Left ventricle myocardium superior (tissue), 1 donor: ENCODE data around the gene OR13A1. TPM values are rescaled to one million over a fixed set of nuclear protein-coding genes. Genes with fewer than 3 reads are reported as not detected.
"Not testable (repeated sequence)": the region's sequence is repeated elsewhere in the genome, so short reads cannot be mapped to it uniquely, and the experiment has no call there.

Experiments
- ATAC-seq: fragments of 200-7000 bp; cut with Tn5 transposase; one replicate; pipeline ENCODE4 v1.9.1; 2020; ENCODE audit warnings: mild to moderate bottlenecking, moderate library complexity
- DNase-seq: peaks from one replicate; pipeline ENCODE4 v3.0.0-alpha.2; 2020
- intact Hi-C: fragments of 100-400 bp; cut with micrococcal nuclease; formaldehyde crosslinking; loops from one replicate; pipeline ENCODE4 v1.11.0; 2022
- long read RNA-seq: library from polyadenylated mRNA; unstranded; transcript quantifications from one replicate; pipeline ENCODE4 v2.0.0, GENCODE V29; 2021
- total RNA-seq: library from RNA; stranded (reverse); fragmentation: NEBNext Ultra II Directional; extraction: Animal tissue kit (Norgen Biotek cat#: 25700); gene quantifications from one replicate; pipeline ENCODE4 v1.2.1, GENCODE V29; 2021
- donor health status: DM: no; HTN: yes; CAD: no; lungs with severe emphysema.

The OR13A1 gene, protein sequence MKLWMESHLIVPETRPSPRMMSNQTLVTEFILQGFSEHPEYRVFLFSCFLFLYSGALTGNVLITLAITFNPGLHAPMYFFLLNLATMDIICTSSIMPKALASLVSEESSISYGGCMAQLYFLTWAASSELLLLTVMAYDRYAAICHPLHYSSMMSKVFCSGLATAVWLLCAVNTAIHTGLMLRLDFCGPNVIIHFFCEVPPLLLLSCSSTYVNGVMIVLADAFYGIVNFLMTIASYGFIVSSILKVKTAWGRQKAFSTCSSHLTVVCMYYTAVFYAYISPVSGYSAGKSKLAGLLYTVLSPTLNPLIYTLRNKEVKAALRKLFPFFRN
- total RNA-seq = not detected
- long read RNA-seq, partial matches to known transcripts = 0 of 1 reads
- long read RNA-seq, other reads (novel, unspliced or antisense) = 1 of 1 reads

DNA sequence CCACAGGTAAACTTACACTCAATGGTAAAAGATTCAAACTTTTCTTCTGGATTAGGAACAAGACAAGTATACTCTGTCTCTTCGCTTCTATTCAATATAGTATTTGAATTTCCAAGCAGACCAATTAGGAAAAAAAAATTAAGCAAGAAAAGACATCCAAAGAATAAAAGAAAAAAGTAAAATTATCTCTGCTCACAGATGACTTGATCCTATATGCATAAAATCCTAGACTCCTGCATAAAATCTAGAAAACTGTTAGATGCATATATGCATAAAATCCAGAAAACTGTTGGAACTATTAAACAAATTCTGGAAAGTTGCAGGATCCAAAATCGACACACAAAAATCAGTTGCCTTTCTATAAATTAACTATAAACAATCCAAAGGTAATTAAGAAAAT lies at the start of gene OR13A1:
OR13A1 (minus strand) TSS at position 101 of the 400 bp plus-strand sequence. CDS start 11,186 bp downstream, outside the sequence.
- ATAC-seq = no peak
- intact Hi-C loops = no loop called here
- DNase-seq = no peak

DNA sequence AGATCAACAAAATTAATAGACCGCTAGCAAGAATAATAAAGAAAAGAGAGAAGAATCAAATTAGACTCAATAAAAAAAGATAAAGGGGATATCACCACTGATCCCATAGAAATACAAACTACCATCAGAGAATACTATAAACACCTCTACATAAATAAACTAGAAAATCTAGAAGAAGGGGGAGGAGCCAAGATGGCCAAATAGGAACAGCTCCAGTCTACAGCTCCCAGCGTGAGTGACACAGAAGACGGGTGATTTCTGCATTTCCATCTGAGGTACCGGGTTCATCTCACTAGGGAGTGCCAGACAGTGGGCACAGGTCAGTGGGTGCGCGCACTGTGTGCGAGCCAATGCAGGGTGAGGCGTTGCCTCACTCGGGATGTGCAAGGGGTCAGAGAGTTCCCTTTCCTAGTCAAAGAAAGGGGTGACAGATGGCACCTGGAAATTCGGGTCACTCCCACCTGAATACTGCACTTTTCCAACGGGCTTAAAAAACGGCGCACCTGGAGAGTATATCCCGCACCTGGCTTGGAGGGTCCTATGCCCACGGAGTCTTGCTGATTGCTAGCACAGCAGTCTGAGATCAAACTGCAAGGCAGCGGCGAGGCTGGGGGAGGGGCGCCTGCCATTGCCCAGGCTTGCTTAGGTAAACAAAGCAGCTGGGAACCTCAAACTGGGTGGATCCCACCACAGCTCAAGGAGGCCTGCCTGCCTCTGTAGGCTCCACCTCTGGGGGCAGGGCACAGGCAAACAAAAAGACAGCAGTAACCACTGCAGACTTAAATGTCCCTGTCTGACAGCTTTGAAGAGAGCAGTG lies 46.8 kb upstream of the OR13A1 start:
- DNase-seq, intact Hi-C loops, ATAC-seq: not testable (repeated sequence)

DNA sequence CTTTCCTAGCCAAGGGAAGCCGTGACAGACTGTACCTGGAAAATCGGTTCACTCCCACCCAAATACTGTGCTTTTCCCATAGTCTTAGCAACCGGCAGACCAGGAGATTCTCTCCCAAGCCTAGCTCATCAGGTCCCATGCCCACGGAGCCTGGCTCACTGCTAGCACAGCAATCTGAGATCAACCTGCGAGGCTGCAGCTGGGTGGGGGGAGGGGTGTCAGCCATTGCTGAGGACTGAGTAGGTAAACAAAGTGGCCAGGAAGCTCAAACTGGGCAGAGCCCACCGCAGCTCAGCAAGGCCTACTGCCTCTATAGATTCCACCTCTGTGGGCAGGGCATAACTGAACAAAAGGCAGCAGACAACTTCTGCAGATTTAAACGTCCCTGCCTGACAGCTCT lies 43.6 kb upstream of the OR13A1 start:
- ATAC-seq, intact Hi-C loops, DNase-seq: not testable (repeated sequence)

DNA sequence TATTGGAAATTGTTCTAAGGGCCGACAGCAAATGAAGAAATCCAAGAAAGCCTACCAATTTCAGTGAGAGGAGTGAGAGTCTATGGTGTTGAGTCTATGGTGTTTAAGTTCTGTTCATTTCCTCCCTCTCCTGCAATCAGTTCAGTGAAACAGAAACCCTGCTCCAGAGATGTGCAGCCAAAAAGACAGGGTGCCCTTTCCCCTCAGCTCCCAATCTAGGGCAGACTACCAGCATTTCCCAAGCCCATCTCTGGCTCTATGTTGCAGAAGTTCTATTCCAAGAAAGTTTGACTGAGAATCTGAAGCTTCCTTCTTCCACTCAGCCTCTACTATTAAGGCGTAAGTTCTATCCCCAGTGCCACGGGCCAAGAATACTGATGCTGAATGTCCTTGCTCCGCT lies 40.1 kb upstream of the OR13A1 start:
- ATAC-seq = no peak
- no peak for DNase-seq
- intact Hi-C loops = no loop called here

DNA sequence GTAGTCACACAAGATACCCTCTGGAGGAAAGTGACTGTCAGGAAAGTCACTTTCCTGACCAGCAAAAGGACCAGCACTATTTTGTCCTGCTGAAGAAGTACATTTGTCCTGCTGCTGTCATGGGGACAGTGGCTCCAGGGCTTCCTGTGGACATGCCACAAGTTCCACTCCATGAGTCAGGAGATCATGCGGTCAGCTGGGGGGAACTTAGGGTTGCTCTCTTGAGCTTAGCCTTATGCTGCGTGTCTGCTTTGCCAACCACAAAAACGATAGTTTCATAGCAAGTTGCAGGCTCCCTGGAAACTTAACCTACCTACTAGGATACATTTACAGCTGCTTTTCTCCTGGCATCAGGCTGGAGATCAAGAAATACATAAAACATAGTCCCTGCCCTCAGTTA lies 38.9 kb upstream of the OR13A1 start:
- ATAC-seq (peak; percentile 75), DNase-seq (peak; percentile 42)
- intact Hi-C loops = no loop called here

DNA sequence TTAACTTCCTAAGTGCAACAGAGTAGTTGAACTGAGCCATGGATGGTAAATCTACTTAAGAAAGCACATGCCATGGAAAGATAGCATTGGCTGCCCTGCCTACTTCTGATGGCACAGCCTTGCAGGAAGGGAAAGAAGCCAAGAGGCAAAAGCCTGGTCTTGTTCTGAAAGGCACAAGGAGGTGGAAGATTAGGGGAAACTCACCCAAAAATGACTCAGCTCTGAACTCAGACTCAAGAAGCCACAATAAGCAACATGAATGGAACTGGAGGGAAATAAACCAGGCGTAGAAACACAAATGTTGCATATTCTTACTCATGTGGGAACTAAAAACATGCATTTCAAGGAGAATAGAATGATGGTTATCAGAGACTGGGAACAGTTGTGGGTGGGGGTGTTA lies 37.8 kb upstream of the OR13A1 start:
- no peak for DNase-seq
- intact Hi-C loops = no loop called here
- no peak for ATAC-seq

DNA sequence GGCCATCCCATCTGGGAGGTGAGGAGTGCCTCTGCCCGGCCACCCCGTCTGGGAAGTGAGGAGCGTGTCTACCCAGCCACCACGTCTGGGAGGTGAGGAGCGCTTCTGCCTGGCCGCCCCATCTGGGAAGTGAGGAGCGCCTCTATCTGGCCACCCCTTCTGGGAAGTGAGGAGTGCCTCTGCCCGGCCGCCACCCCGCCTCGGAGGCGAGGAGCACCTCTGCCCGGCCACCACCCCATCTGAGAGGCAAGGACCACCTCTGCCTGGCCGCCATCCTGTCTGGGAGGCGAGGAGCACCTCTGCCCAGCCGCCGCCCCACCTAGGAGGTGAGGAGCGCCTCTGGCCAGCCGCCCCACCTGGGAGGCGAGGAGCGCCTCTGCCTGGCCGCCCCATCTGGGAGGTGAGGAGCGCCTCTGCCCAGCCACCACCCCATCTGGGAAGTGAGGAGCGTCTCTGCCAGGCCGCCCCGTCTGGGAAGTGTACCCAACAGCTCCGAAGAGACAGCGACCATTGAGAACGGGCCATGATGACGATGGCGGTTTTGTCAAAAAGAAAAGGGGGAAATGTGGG lies 32.9 kb upstream of the OR13A1 start:
- DNase-seq, ATAC-seq, intact Hi-C loops: not testable (repeated sequence)

DNA sequence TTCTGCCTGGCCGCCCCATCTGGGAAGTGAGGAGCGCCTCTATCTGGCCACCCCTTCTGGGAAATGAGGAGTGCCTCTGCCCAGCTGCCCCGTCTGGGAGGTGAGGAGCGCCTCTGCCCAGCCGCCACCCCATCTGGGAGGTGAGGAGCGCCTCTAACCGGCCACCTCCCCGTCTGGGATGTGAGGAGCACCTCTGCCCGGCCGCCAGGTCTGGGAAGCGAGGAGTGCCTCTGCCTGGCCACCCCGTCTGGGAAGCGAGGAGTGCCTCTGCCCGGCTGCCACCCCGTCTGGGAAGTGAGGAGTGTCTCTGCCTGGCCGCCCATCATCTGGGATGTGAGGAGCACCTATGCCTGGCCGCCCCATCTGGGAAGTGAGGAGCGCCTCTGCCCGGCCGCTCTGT lies 32.1 kb upstream of the OR13A1 start:
- DNase-seq, intact Hi-C loops, ATAC-seq: not testable (repeated sequence)

DNA sequence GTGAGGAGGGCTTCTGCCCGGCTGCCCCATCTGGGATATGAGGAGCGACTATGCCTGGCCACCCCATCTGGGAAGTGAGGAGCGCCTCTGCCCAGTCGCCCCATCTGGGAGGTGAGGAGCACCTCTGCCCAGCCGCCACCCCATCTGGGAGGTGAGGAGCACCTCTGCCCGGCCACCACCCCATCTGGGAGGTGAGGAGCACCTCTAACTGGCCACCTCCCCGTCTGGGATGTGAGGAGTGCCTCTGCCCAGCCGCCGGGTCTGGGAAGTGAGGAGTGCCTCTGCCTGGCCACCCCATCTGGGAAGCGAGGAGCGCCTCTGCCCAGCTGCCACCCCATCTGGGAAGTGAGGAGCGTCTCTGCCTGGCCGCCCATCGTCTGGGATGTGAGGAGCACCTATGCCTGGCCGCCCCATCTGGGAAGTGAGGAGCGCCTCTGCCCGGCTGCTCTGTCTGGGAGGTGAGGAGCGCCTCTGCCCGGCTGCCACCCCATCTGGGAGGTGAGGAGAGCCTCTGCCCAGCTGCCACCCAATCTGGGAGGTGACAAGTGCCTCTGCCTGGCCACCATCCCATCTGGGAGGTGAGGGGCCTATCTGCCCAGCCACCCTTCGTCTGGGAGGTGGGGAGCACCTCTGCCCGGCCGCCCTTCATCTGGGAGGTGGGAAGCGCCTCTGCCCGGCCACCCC lies 31.4 kb upstream of the OR13A1 start:
- intact Hi-C loops, DNase-seq: not testable (repeated sequence)

DNA sequence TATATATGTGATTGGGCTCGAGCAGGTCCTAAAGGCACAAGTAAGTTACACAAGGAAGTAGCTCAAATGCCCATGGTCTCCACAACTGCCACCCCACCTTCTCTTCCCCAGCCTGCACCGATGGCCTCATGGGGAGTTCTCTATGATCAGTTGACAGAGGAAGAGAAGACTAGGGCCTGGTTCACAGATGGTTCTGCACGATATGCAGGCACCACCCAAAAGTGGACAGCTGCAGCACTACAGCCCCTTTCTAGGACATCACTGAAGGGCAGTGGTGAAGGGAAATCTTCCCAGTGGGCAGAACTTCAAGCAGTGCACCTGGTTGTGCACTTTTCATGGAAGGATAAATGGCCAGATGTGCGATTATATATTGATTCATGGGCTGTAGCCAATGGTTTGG lies 25.0 kb upstream of the OR13A1 start:
- DNase-seq, ATAC-seq, intact Hi-C loops: not testable (repeated sequence)

More for the DNA sequence above, 31.4 kb upstream of the OR13A1 start:
- not testable (repeated sequence) for ATAC-seq

DNA sequence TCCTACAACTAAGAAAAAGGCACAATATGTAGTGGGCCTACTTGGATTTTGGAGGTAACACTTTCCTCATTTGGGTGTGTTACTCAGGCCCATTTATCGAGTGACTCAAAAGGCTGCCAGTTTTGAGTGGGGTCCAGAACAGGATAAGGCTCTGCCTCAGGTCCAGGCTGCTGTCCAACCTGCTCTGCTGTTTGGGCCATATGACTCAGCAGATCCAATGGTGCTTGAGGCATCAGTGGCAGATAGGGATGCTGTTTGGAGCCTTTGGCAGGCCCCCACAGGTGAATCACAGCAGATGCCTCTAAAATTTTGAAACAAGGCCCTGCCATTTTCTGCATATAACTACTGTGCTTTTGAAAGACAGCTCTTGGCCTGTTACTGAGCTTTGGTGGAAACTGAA lies 24.5 kb upstream of the OR13A1 start:
- intact Hi-C loops = no loop called here
- DNase-seq = no peak
- ATAC-seq = no peak

DNA sequence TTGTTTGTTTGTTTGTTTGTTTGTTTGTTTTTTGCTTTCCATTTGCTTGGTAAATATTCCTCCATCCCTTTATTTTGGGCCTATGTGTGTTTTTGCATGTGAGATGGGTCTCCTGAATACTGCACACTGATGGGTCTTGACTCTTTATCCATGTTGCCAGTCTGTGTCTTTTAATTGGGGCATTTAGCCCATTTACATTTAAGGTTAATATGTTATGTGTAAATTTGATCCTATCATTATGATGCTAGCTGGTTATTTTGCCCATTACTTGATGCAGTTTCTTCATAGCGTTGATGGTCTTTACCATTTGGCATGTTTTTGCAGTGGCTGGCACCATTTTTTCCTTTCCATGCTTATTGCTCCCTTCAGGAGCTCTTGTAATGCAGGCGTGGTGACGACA lies 16.4 kb upstream of the OR13A1 start:
- ATAC-seq, DNase-seq, intact Hi-C loops: not testable (repeated sequence)

DNA sequence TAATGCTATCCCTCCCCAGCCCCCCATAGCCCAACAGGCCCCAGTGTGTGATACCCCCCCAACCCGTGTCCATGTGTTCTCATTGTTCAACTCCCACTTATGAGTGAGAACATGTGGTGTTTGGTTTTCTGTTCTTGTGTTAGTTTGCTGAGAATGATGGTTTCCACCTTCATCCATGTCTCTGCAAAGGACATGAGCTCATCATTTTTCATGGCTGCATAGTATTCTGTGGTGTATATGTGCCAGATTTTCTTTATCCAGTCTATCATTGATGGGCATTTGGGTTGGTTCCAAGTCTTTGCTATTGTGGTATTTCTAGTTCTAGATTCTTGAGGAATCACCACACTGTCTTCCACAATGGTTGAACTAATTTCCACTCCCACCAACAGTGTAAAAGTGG lies 11.5 kb upstream of the OR13A1 start:
- DNase-seq, ATAC-seq, intact Hi-C loops: not testable (repeated sequence)

DNA sequence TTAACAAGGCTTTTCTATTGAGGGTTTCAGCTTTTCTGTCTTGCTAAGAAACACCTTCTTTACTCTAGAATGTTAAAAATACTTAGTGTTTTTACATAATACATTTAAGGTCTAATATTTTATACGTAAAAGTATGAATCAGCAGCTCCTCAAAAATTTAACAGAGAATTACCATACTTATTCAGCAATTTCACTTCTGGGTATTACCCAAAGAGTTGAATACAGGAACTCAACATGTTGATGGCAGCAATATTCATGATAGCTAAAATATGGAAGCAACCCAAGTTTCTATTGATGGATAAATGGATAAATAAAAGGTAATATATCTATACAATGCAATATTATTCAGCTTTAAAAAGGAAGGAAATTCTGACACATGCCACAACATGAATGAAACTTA lies 9.7 kb upstream of the OR13A1 start:
- ATAC-seq (no peak), DNase-seq (no peak)

DNA sequence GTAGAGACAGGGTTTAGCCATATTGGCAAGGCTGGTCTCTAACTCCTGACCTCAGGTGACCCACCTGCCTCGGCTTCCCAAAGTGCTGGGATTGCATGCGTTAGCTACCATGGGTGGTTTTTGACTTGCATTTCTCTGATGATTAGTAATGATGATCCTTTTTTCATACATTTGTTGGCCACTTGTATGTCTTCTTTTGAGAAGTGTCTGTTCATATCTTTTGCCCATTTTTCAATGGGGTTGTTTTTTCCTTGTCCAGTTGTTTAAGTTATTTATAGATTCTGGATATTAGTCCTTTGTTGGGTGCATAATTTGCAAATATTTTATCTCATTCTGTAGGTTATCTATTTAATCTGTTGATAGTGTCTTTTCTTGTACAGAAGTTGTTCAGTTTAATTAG lies 4.3 kb upstream of the OR13A1 start:
- DNase-seq (no peak), ATAC-seq (no peak)
- intact Hi-C loops = no loop called here

More for the DNA sequence above, 9.7 kb upstream of the OR13A1 start:
- intact Hi-C loops = no loop called here

DNA sequence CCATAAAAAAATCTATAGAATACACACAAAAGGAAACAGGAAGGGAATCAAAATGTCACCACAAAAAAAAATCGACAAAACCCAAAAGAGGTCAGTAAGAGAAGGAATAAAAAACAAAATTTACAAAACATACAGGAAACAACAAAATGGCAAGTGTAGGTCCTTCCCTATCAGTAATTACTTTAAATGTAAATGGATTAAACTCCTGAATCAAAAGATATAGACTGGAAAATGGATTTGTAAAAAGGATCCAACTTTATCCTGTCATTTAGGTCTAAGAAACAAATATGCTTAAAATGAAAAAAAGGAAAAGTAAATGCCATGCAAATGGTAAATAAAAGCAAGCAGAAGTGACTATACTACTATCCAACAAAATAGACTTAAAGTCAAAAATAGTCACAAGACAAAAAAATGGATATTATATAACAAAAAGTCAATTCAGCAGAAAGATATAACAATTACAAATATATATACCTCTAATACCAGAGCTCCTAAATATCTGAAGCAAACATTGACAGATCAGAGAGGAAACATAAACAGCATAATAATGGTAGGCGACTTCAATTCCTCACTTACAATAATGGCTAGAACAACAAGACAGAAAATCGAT lies 2.0 kb downstream of the OR13A1 start:
- DNase-seq = no peak
- ATAC-seq = no peak
- intact Hi-C loops = no loop called here

DNA sequence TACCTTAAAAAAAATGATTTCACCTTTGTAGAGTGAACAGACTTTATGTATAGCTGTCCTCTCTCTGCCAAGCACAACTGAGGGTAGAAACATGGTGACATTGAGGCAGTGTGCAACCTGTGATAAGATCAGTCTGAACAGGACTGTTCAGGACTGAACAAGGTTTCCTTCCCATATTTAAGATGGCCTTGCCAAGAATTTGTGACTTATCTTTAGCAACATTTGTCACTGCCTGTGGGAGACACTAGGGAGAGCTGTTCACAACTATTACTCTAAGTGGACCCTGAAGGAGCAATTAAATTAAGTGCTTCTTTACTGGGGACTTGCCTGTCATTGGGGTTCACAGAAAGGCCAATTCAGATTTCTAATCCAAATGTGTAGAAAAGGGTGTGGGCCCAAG lies 6.7 kb downstream of the OR13A1 start:
- ATAC-seq (peak; percentile 35), DNase-seq (no peak)
- intact Hi-C loops = no loop called here

DNA sequence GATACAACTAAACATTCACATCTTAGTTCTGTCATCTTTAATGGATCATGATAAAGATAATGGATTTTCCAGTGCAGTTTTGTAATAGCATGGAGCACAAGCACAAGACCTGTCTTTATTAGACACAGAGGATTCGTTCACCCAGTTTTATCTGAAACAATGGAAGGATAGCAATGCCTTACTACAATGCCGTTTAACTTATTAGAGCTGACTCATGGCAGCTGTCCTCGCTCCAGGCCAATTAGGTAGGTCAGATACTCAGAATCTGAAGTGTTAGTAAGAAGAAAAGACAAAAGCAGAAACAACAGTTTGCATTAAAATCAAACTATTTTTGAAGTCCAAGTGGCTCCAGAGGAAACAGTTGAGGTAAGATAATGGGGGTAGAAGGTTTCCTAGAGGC lies 12.8 kb downstream of the OR13A1 start:
- DNase-seq (no peak), ATAC-seq (no peak)
- intact Hi-C loops = no loop called here
